ENCODE measurements around the gene JPH2.

JPH2 gene

GRCh38 chr20:44183282-44183681 is 3.7 kb downstream of the JPH2 start:
- TF ChIP-seq GATA2 (IDR thresholded peaks at IDR 0.05; ENCODE audit: low read depth, low read length) (no peak), GATA3 (IDR thresholded peaks at IDR 0.05; ENCODE audit: low read depth, low read length) (no peak)

DNA sequence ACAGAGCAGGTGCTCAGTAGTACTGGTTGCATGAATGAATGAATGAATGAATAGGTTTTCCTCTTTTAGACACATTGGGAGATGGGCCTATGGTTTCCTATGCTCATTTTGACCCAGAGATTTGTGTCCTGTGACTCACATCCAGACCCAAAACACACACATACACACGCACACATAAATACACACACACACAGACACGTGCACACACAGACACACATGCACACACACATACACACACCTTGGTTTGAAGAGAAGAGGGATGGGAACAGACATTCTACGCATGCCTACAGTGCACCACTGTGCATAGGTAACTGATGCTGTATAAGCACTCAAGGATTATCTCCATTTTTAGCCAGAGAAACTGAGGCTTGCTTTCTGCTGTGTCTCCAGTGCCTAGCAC is 4.1 kb downstream of the JPH2 start:
- TF ChIP-seq GATA3 (IDR thresholded peaks at IDR 0.05; ENCODE audit: low read depth, low read length): no peak
- no peak for TF ChIP-seq GATA2 (IDR thresholded peaks at IDR 0.05; ENCODE audit: low read depth, low read length)

DNA sequence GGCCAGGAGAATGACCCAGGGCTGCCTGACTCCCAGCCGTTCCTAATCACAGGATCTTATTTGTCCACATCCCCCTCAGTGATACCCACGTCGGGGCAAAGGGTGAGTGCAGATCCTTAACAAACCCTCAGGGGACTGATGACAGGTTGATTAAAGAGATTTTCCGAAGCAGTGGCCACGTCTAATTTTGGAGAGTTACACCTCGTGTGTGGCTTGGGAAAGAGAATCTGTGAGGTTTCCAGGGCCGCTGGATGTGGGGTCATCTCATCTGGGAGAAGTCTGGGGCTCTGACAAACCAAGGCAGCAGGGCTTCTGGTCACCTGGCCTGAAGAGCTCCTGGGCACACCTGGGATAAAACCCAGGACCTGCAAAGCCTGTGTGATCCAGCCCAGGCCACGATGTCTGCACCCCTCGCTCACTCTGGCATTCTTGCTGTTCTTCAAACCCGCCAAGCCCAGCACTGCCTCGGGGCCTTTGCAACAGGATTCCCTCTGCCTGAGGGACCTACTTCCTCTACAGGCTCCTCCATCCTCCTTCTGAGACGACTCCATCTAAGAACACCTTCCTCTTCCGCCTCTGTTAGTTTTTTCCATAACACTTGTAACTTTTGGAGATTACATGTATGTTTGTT is 4.7 kb downstream of the JPH2 start:
- TF ChIP-seq GATA2 (IDR thresholded peaks at IDR 0.05; ENCODE audit: low read depth, low read length) (no peak), GATA3 (IDR thresholded peaks at IDR 0.05; ENCODE audit: low read depth, low read length) (no peak)

- TF ChIP-seq GATA3 (IDR thresholded peaks at IDR 0.05; ENCODE audit: low read depth, low read length): no peak
- no peak for TF ChIP-seq GATA2 (IDR thresholded peaks at IDR 0.05; ENCODE audit: low read depth, low read length)
Observed at GRCh38 chr20:44181611-44182010, 5.4 kb downstream of the JPH2 start.

GRCh38 chr20:44180814-44181213 is 6.2 kb downstream of the JPH2 start:
- TF ChIP-seq GATA2 (IDR thresholded peaks at IDR 0.05; ENCODE audit: low read depth, low read length): no peak
- no peak for TF ChIP-seq GATA3 (IDR thresholded peaks at IDR 0.05; ENCODE audit: low read depth, low read length)

GRCh38 chr20:44176833-44177534 is 10.0 kb downstream of the JPH2 start:
- TF ChIP-seq GATA2 (IDR thresholded peaks at IDR 0.05; ENCODE audit: low read depth, low read length): no peak
- no peak for TF ChIP-seq GATA3 (IDR thresholded peaks at IDR 0.05; ENCODE audit: low read depth, low read length)

DNA sequence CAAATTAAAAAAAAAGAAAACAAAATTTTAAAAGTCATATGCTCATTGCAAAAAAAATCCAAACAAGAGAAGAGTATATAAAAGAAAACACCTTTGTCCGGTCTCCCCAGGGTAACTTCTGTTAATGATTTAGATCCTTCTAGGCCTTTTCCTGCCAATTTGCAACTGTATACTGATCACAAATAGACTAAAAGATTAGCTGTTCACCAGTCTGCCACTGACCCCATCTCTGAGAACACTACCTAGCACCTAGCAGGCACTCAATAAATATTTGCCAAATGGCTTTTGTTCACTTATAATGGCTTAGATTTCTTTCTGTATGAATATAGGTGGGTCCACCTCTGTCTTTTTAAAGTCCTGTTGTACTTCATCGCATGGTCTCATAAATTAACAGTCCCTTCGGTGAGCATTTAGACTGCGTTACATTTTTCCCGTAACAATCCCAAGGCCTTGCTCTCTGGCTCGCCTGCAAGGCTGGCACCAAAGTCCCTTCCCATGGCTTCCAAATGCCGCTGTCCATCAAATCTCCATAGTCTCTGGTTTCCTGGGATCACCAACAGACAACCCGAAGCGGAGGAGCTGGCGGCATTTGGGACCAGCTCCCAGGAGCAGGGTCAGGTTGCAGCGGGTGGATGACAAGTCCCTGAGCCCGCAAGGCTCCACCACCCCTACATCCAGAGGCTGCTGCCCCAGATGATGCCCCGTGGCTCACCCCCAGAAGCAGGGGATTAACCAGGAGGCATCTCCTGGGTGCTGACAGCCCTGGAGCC is 11.8 kb downstream of the JPH2 start:
- TF ChIP-seq GATA2 (IDR thresholded peaks at IDR 0.05; ENCODE audit: low read depth, low read length) (no peak), GATA3 (IDR thresholded peaks at IDR 0.05; ENCODE audit: low read depth, low read length) (no peak)

DNA sequence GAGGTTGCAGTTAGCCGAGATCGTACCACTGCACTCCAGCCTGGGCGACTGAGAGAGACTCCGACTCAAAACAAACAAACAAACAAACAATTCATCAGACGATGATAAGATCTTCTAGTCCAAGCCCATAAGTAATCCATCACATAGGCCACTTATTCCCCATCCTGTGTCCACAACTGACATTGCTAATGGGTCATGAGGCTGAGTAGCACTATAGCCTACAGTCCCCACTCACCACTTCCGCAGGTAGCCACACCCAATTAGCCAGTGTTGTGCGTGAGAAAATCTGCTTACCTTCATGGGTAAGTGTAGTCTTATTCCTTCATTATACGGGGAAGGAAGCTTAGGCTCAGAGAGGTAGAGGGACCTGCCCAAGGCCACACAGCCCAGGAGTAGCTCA is 13.1 kb downstream of the JPH2 start:
- TF ChIP-seq GATA3 (IDR thresholded peaks at IDR 0.05; ENCODE audit: low read depth, low read length) (no peak), GATA2 (IDR thresholded peaks at IDR 0.05; ENCODE audit: low read depth, low read length) (no peak)

DNA sequence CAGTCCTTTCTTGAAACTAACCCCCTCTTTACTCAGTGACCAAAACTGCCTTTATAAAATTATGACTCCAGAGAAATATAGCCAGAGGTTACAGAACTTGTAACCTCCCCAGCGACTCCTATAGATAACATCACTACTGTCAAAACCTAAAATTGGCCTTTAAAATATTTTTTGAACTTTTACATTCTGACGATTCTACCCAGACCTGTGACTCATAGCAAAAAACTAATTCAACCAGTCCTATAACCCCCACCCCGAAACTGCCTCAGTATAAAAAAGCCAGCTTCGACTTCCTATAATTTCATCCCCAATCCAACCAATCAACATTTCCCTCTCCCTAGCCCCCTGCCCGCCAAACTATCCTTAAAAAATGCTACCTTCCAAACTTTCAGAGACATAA is 13.9 kb downstream of the JPH2 start:
- TF ChIP-seq GATA2 (IDR thresholded peaks at IDR 0.05; ENCODE audit: low read depth, low read length) (no peak), GATA3 (IDR thresholded peaks at IDR 0.05; ENCODE audit: low read depth, low read length) (no peak)

- TF ChIP-seq GATA3 (IDR thresholded peaks at IDR 0.05; ENCODE audit: low read depth, low read length) (no peak), GATA2 (IDR thresholded peaks at IDR 0.05; ENCODE audit: low read depth, low read length) (no peak)
Observed at GRCh38 chr20:44172572-44172950, 14.4 kb downstream of the JPH2 start.

- TF ChIP-seq GATA3 (IDR thresholded peaks at IDR 0.05; ENCODE audit: low read depth, low read length) (no peak), GATA2 (IDR thresholded peaks at IDR 0.05; ENCODE audit: low read depth, low read length) (no peak)
Observed at GRCh38 chr20:44171775-44172571, 15.0 kb downstream of the JPH2 start.

- TF ChIP-seq GATA2 (IDR thresholded peaks at IDR 0.05; ENCODE audit: low read depth, low read length) (no peak), GATA3 (IDR thresholded peaks at IDR 0.05; ENCODE audit: low read depth, low read length) (no peak)
Observed at GRCh38 chr20:44170816-44171410, 16.1 kb downstream of the JPH2 start.

GRCh38 chr20:44167736-44168135 is 19.3 kb downstream of the JPH2 start:
- no peak for TF ChIP-seq GATA3 (IDR thresholded peaks at IDR 0.05; ENCODE audit: low read depth, low read length)
- TF ChIP-seq GATA2 (IDR thresholded peaks at IDR 0.05; ENCODE audit: low read depth, low read length): no peak

DNA sequence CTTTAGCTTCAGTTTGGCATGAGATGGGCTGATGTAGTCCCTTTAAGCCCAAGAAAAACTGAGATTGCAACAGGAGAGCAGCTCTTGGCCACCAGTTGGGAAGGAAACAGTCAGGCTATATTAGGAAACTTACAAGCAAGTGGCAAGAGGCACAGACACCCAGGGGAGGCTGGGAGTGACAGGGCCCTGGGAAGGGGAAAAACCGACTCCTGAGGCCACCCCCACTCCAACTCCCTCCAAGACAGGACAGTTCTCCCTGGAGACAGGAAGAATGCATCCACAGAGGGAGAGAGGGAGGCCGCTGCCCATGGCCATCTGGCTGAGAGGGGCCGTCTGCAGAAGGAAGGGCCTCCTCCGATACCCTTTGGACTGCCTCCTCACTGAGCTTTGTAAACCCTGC is 20.5 kb downstream of the JPH2 start:
- no peak for TF ChIP-seq GATA2 (IDR thresholded peaks at IDR 0.05; ENCODE audit: low read depth, low read length)
- no peak for TF ChIP-seq GATA3 (IDR thresholded peaks at IDR 0.05; ENCODE audit: low read depth, low read length)
